GM12878 (cell line): ENCODE measurements around the gene HDAC9. TPM values are rescaled to one million over a fixed set of nuclear protein-coding genes. Genes with fewer than 3 reads are reported as not detected.
A peak's percentile ranks its signal among the peaks of the same experiment; 100 is the strongest.

ENCODE experiments used
- ATAC-seq: fragments of 200-7000 bp; cut with Tn5 transposase; 3 replicates; pipeline ENCODE4 v1.9.1; 2020; ENCODE audit warnings: mild to moderate bottlenecking, moderate library complexity
- BruUV-seq: library from RNA; stranded (reverse); fragments of 400-500 nt; replicated peaks from 2 replicates; lab custom pipeline; 2021; lab: Mats Ljungman, UMichigan
- CTCF ChIA-PET: fragments of 300-600 bp; sonication (Branson Sonifier 250); formaldehyde crosslinking; extraction: SDS; loops from one replicate; lab custom pipeline; 2021; ENCODE audit warnings: inconsistent platforms; lab: Yijun Ruan, JAX
- POLR2A ChIA-PET: fragments of 350-600 bp; formaldehyde crosslinking; extraction: SDS; loops from one replicate; lab custom pipeline; 2021; ENCODE audit warnings: inconsistent platforms; lab: Charles Lee
- RAD21 ChIA-PET: fragments of 300-600 bp; sonication (Branson Sonifier 250); formaldehyde crosslinking; loops from one replicate; lab custom pipeline; 2023; ENCODE audit warnings: antibody characterized with exemption; ENCODE audit not compliant: unreplicated experiment; lab: Charles Lee
- SMC1A ChIA-PET: fragments of 300-600 bp; sonication (Branson Sonifier 250); formaldehyde crosslinking; loops from one replicate; lab custom pipeline; 2023; ENCODE audit not compliant: unreplicated experiment, uncharacterized antibody; lab: Charles Lee
- DNase-seq: peaks from one replicate; pipeline ENCODE4 v3.0.0-alpha.2; 2011; ENCODE audit warnings: low read depth, low spot score
- FAIRE-seq: peaks from 3 replicates; lab custom pipeline; 2011; peaks lifted over from hg19 to GRCh38; lab: Jason Lieb, UNC
- H2AFZ ChIP-seq: 2 replicates; pipeline ENCODE4 v1.6.0; 2011; ENCODE audit warnings: low read depth, low read length, control low read depth; ENCODE audit not compliant: control insufficient read depth
- H3K27ac ChIP-seq: 2 replicates; pipeline ENCODE4 v1.5.1; 2011; ENCODE audit warnings: control low read depth; ENCODE audit not compliant: control insufficient read depth, insufficient read depth
- H3K27me3 ChIP-seq, 2 experiments: replicated peaks in 1 of 2; 2 replicates each; pipeline versions ENCODE4 v1.6.0 to v1.6.1; 2011; ENCODE audit warnings: low read length in 1 of 2; ENCODE audit not compliant: control insufficient read depth in 2 of 2, insufficient read depth in 2 of 2
- H3K36me3 ChIP-seq, 2 experiments: 2 replicates each; pipeline ENCODE4 v1.5.1; 2011; ENCODE audit warnings: low read length in 1 of 2; ENCODE audit not compliant: control insufficient read depth in 2 of 2, insufficient read depth in 2 of 2
- H3K4me1 ChIP-seq: 2 replicates; pipeline ENCODE4 v1.6.1; 2011; ENCODE audit warnings: mild to moderate bottlenecking, low read length, moderate library complexity, mixed read lengths; ENCODE audit not compliant: control insufficient read depth, insufficient read depth
- H3K4me2 ChIP-seq: 2 replicates; pipeline ENCODE4 v1.6.0; 2011; ENCODE audit warnings: control low read depth; ENCODE audit not compliant: control insufficient read depth, insufficient read depth
- H3K4me3 ChIP-seq: fragments of 200-600 bp; sonication (generic); 2 replicates; pipeline ENCODE4 v1.5.1; 2016
- H3K79me2 ChIP-seq: 2 replicates; pipeline ENCODE4 v1.6.0; 2011; ENCODE audit warnings: low read length; ENCODE audit not compliant: control insufficient read depth, insufficient read depth
- H3K9ac ChIP-seq: 2 replicates; pipeline ENCODE4 v1.8.0; 2011; ENCODE audit warnings: low read length, control low read depth, mixed read lengths; ENCODE audit not compliant: control insufficient read depth, insufficient read depth
- H3K9me3 ChIP-seq: replicated peaks from 3 replicates; pipeline ENCODE4 v1.5.1; 2011; ENCODE audit warnings: mild to moderate bottlenecking, low read length; ENCODE audit not compliant: control insufficient read depth, insufficient read depth
- H4K20me1 ChIP-seq: 2 replicates; pipeline ENCODE4 v1.6.0; 2011; ENCODE audit not compliant: control insufficient read depth, insufficient read depth
- ASH2L ChIP-seq: fragments of 300-600, 200-600 bp; sonication (generic); IDR thresholded peaks from 2 replicates; pipeline ENCODE4 v1.6.1; 2017; ENCODE audit warnings: low read depth, mild to moderate bottlenecking, borderline replicate concordance
- BACH1 ChIP-seq: fragments of 450-650 bp; IDR thresholded peaks from 2 replicates; pipeline ENCODE4 v1.6.1; 2017; ENCODE audit warnings: mild to moderate bottlenecking, borderline replicate concordance
- BMI1 ChIP-seq: fragments of 450-650 bp; IDR thresholded peaks from 2 replicates; pipeline ENCODE4 v1.6.1; 2016; ENCODE audit warnings: mild to moderate bottlenecking, moderate library complexity, borderline replicate concordance
- BRCA1 ChIP-seq: IDR thresholded peaks from 2 replicates; pipeline ENCODE4 v1.6.1; 2011; ENCODE audit warnings: low read depth, low read length, improper control_type of control experiment
- ESRRA ChIP-seq: IDR thresholded peaks from 2 replicates; pipeline ENCODE4 v1.6.1; 2012; ENCODE audit warnings: mild to moderate bottlenecking, low read length, improper control_type of control experiment
- JUND ChIP-seq: IDR thresholded peaks from 2 replicates; pipeline ENCODE4 v1.6.1; 2012; ENCODE audit warnings: low read depth, mild to moderate bottlenecking, low read length, improper control_type of control experiment, moderate library complexity
- KAT2A ChIP-seq: conservative IDR thresholded peaks from 2 replicates; pipeline ENCODE4 v1.6.1; 2011; ENCODE audit warnings: low read depth, low read length; ENCODE audit not compliant: control insufficient read depth
- MAX ChIP-seq: IDR thresholded peaks from 2 replicates; pipeline ENCODE4 v1.6.1; 2012; ENCODE audit warnings: low read depth, low read length, improper control_type of control experiment
- MYC ChIP-seq: IDR thresholded peaks from 2 replicates; pipeline ENCODE4 v1.6.1; 2011; ENCODE audit warnings: mild to moderate bottlenecking, low read length, moderate library complexity, inconsistent platforms; ENCODE audit not compliant: insufficient read depth, insufficient replicate concordance, insufficient read length, severe bottlenecking
- POLR2A ChIP-seq: IDR thresholded peaks from 2 replicates; pipeline ENCODE4 v1.6.1; 2011; ENCODE audit warnings: low read depth, mild to moderate bottlenecking, low read length
- POLR2AphosphoS5 ChIP-seq: IDR thresholded peaks from 2 replicates; pipeline ENCODE4 v1.6.1; 2011; ENCODE audit warnings: mild to moderate bottlenecking, low read length, inconsistent platforms
- RELB ChIP-seq: fragments of 450-650 bp; IDR thresholded peaks from 2 replicates; pipeline ENCODE4 v1.6.1; 2017; ENCODE audit warnings: low read depth, mild to moderate bottlenecking, moderate library complexity
- SPI1 ChIP-seq: IDR thresholded peaks from 2 replicates; pipeline ENCODE4 v1.6.1; 2011; ENCODE audit warnings: low read depth, mild to moderate bottlenecking, low read length, moderate library complexity, borderline replicate concordance; ENCODE audit not compliant: insufficient read depth
- TBL1XR1 ChIP-seq: IDR thresholded peaks from 2 replicates; pipeline ENCODE4 v1.6.1; 2012; ENCODE audit warnings: low read depth, low read length, improper control_type of control experiment
- YBX1 ChIP-seq: fragments of 450-650 bp; IDR thresholded peaks from 2 replicates; pipeline ENCODE4 v1.6.1; 2016; ENCODE audit warnings: antibody characterized with exemption
- ZBTB4 ChIP-seq: fragments of 450-650 bp; formaldehyde crosslinking; IDR thresholded peaks from 2 replicates; pipeline ENCODE4 v1.4.0; 2022; ENCODE audit warnings: mild to moderate bottlenecking, moderate library complexity
- ZNF24 ChIP-seq: fragments of 450-650 bp; IDR thresholded peaks from 2 replicates; pipeline ENCODE4 v1.6.1; 2017; ENCODE audit warnings: antibody characterized with exemption, mild to moderate bottlenecking
- WGBS: methylation state at CpG from one replicate; pipeline ENCODE4 v1.1.6; 2016; ENCODE audit warnings: low lambda C conversion rate; ENCODE audit not compliant: insufficient replicate concordance, insufficient coverage; ENCODE audit errors: missing lambda C conversion rate; 5-methylcytosine and 5-hydroxymethylcytosine counted together
- in situ Hi-C: fragments of 300-500 bp; cut with MboI; formaldehyde crosslinking; loops from 9 replicates; pipeline ENCODE4 v1.14.3; 2018; ENCODE audit warnings: mixed read lengths
- intact Hi-C: fragments of 100-400 bp; cut with micrococcal nuclease; formaldehyde crosslinking; loops from one replicate; pipeline ENCODE4 v1.14.2; 2022; ENCODE audit not compliant: unreplicated experiment
- polyA plus RNA-seq, 11 experiments: library from polyadenylated mRNA; depleted of rRNA in 4 of 11; unstranded in 6 of 11; stranded (reverse) in 5 of 11; fragments of >200 nt; fragmentation: Nextera tagmentation in 4 of 11; fragmentation: Illumina TruSeq in 1 of 11; extraction: Ambion mirVana in 4 of 11; extraction: Trizol in 1 of 11; gene quantifications; 1 replicate in 1 of 11; 2 replicates in 10 of 11; pipeline versions ENCODE4 v1.2.1 to v1.2.3, GENCODE V29; 2011 to 2016; ENCODE audit warnings: inconsistent platforms in 2 of 11, missing spikeins in 2 of 11, low read depth in 1 of 11
- total RNA-seq, 4 experiments: library from RNA; depleted of rRNA in 3 of 4; stranded (reverse); fragments of >200 nt in 3 of 4; fragmentation: Illumina TruSeq in 1 of 4; extraction: Trizol in 1 of 4; gene quantifications; 2 replicates each; pipeline versions ENCODE4 v1.2.1 to v1.2.3, GENCODE V29; 2013 to 2021

Gene HDAC9
- total and polyA plus RNA-seq, 10 of the 15 experiments (the other 5 are each of a cell fraction or from before 2014, with no cell fraction given), result 0.73 to 12.8 (median 0.92) TPM

- TF ChIP-seq ZBTB4 (CRISPR knock-in tag) (no peak), BMI1 (no peak), BRCA1 (no peak)
Observed at GRCh38 chr7:18864967-18865366, 369.4 kb downstream of the HDAC9 start (continued).

GRCh38 chr7:18866359-18867036, 370.9 kb downstream of the HDAC9 start:
- RAD21 ChIA-PET, result no interaction called here
- FAIRE-seq, result no peak
- no peak for TF ChIP-seq SPI1
- TF ChIP-seq ESRRA, result no peak
- TF ChIP-seq ZNF24, result no peak
- TF ChIP-seq YBX1, result no peak
- no peak for TF ChIP-seq POLR2A
- TF ChIP-seq TBL1XR1, result no peak
- 0 out of 2 replicates have a peak, but pooled peaks have one; percentile 18 for TF ChIP-seq JUND
- TF ChIP-seq RELB, result no peak
- TF ChIP-seq POLR2AphosphoS5, result no peak
- TF ChIP-seq KAT2A, result no peak
- no peak; the same call in 1 of the 2 replicates for TF ChIP-seq MAX
- no peak for TF ChIP-seq MYC
- no peak for TF ChIP-seq BACH1
- no peak for TF ChIP-seq ASH2L

More at GRCh38 chr7:18866359-18867036, 370.9 kb downstream of the HDAC9 start:
- DNase-seq (peak; percentile 19), ATAC-seq (peak; percentile 91)
- H3K79me2 ChIP-seq, result no peaks in the 10 kb centered on the region
- no TSS peak for BruUV-seq
- H3K4me3 ChIP-seq, result no peak overlapping the region
- no peak overlapping the region for H2AFZ ChIP-seq
- H3K4me2 ChIP-seq, result no peak overlapping the region
- H3K27me3 ChIP-seq, result no peaks in the 10 kb centered on the region
- in situ Hi-C loops (no loop called here), intact Hi-C loops (no loop called here)
- no peaks in the 10 kb centered on the region for H3K9me3 ChIP-seq
- ChIA-PET POLR2A (no interaction called here), CTCF (no interaction called here), SMC1A (no interaction called here)
- no peaks in the 10 kb centered on the region for H4K20me1 ChIP-seq
- H3K27ac ChIP-seq, result no peak overlapping the region
- H3K4me1 ChIP-seq, result no peaks in the 10 kb centered on the region
- H3K9ac ChIP-seq, result no peak overlapping the region
- no peaks in the 10 kb centered on the region for H3K36me3 ChIP-seq
- WGBS, result 19% methylated on average over 4 of the region's 4 CpGs
